Mesenchymal stem cell (in vitro differentiated cells and primary cell): ENCODE measurements around the gene POMT2. TPM values are rescaled to one million over a fixed set of nuclear protein-coding genes. Genes with fewer than 3 reads are reported as not detected.

Experiments used
- DNase-seq: peaks from one replicate; pipeline ENCODE4 v3.0.0-alpha.2; 2013
- H2AFZ ChIP-seq: one replicate; pipeline ENCODE4 v1.6.1; 2013; ENCODE audit warnings: low read depth, mild to moderate bottlenecking, control low read depth, inconsistent platforms, low read length, moderate library complexity
- H2AK5ac ChIP-seq: 2 replicates; pipeline ENCODE4 v1.6.1; 2013; ENCODE audit warnings: low read length, moderate library complexity, mild to moderate bottlenecking, inconsistent platforms; ENCODE audit not compliant: severe bottlenecking
- H2BK120ac ChIP-seq: one replicate; pipeline ENCODE4 v1.6.1; 2013; ENCODE audit warnings: low read depth, mild to moderate bottlenecking, inconsistent platforms, low read length, moderate library complexity
- H2BK12ac ChIP-seq, 2 experiments: one replicate each; pipeline ENCODE4 v1.6.1; 2013; ENCODE audit warnings: inconsistent platforms in 2 of 2, low read length in 2 of 2, mild to moderate bottlenecking in 2 of 2, moderate library complexity in 2 of 2, control low read depth in 1 of 2
- H2BK15ac ChIP-seq: one replicate; pipeline ENCODE4 v1.6.1; 2013; ENCODE audit warnings: mild to moderate bottlenecking, low read depth, inconsistent platforms; ENCODE audit not compliant: poor library complexity, severe bottlenecking
- H2BK5ac ChIP-seq: 2 replicates; pipeline ENCODE4 v1.6.1; 2013; ENCODE audit warnings: low read depth, mild to moderate bottlenecking, low read length, control low read depth, inconsistent platforms; ENCODE audit not compliant: poor library complexity, severe bottlenecking
- H3K14ac ChIP-seq, 2 experiments: one replicate each; pipeline ENCODE4 v1.6.1; 2013; ENCODE audit warnings: inconsistent platforms in 2 of 2, low read length in 2 of 2, control low read depth in 1 of 2, mild to moderate bottlenecking in 1 of 2, moderate library complexity in 1 of 2
- H3K18ac ChIP-seq, 2 experiments: one replicate each; pipeline ENCODE4 v1.6.1; 2013; ENCODE audit warnings: inconsistent platforms in 2 of 2, low read length in 2 of 2, control low read depth in 1 of 2, low read depth in 1 of 2, mild to moderate bottlenecking in 1 of 2
- H3K23ac ChIP-seq, 2 experiments: one replicate each; pipeline ENCODE4 v1.6.1; 2013; ENCODE audit warnings: inconsistent platforms in 2 of 2, low read length in 2 of 2, mild to moderate bottlenecking in 2 of 2, moderate library complexity in 2 of 2, control low read depth in 1 of 2
- H3K27ac ChIP-seq: 2 replicates; pipeline ENCODE4 v1.5.1; 2013; ENCODE audit warnings: mild to moderate bottlenecking, moderate library complexity, low read length, control low read depth, inconsistent platforms; ENCODE audit not compliant: poor library complexity, severe bottlenecking
- H3K27me3 ChIP-seq, 2 experiments: 2 replicates each; pipeline versions ENCODE4 v1.6.1 to v1.7.0; 2013; ENCODE audit warnings: low read length in 2 of 2, mild to moderate bottlenecking in 2 of 2, moderate library complexity in 2 of 2, control low read depth in 1 of 2, inconsistent platforms in 1 of 2; ENCODE audit not compliant: control insufficient read depth in 1 of 2, insufficient read depth in 1 of 2
- H3K36me3 ChIP-seq, 2 experiments: 2 replicates each; pipeline versions ENCODE4 v1.6.1 to v1.7.0; 2013; ENCODE audit warnings: low read length in 2 of 2, control low read depth in 1 of 2, inconsistent platforms in 1 of 2, low read depth in 1 of 2, mild to moderate bottlenecking in 1 of 2; ENCODE audit not compliant: insufficient read depth in 2 of 2, control insufficient read depth in 1 of 2
- H3K4ac ChIP-seq, 2 experiments: one replicate each; pipeline ENCODE4 v1.6.1; 2013; ENCODE audit warnings: inconsistent platforms in 2 of 2, low read length in 2 of 2, mild to moderate bottlenecking in 2 of 2, moderate library complexity in 2 of 2, control low read depth in 1 of 2, low read depth in 1 of 2
- H3K4me1 ChIP-seq: 2 replicates; pipeline ENCODE4 v1.6.1; 2013; ENCODE audit warnings: low read depth, low read length, control low read depth; ENCODE audit not compliant: control insufficient read depth, insufficient read depth
- H3K4me2 ChIP-seq: 2 replicates; pipeline ENCODE4 v1.6.1; 2013; ENCODE audit warnings: low read length, mild to moderate bottlenecking, inconsistent platforms; ENCODE audit not compliant: poor library complexity, severe bottlenecking
- H3K4me3 ChIP-seq, 2 experiments: 2 replicates each; pipeline versions ENCODE4 v1.5.1 to v1.7.0; 2013; ENCODE audit warnings: low read length in 2 of 2, mild to moderate bottlenecking in 2 of 2, control low read depth in 1 of 2, low read depth in 1 of 2; ENCODE audit not compliant: insufficient read depth in 1 of 2
- H3K79me1 ChIP-seq: replicated peaks from 2 replicates; pipeline ENCODE4 v1.6.1; 2013; ENCODE audit warnings: mild to moderate bottlenecking, control low read depth, low read length, inconsistent platforms; ENCODE audit not compliant: poor library complexity, severe bottlenecking
- H3K9ac ChIP-seq: 2 replicates; pipeline ENCODE4 v1.7.0; 2013; ENCODE audit warnings: mild to moderate bottlenecking, low read length, moderate library complexity
- H3K9me3 ChIP-seq: 2 replicates; pipeline ENCODE4 v1.7.0; 2013; ENCODE audit warnings: mild to moderate bottlenecking, low read length; ENCODE audit not compliant: control insufficient read depth
- H4K8ac ChIP-seq: one replicate; pipeline ENCODE4 v1.6.1; 2013; ENCODE audit warnings: inconsistent platforms, mild to moderate bottlenecking, low read length, moderate library complexity
- H4K91ac ChIP-seq: one replicate; pipeline ENCODE4 v1.6.1; 2013; ENCODE audit warnings: mild to moderate bottlenecking, low read length, inconsistent platforms
- WGBS: methylation state at CpG from one replicate; pipeline ENCODE4 v1.1.7; 2013; ENCODE audit warnings: mixed read lengths; 5-methylcytosine and 5-hydroxymethylcytosine counted together
- small RNA-seq: library from polyadenylated mRNA; stranded (forward); fragments of <200 nt; extraction: miRNeasy Mini kit (QIAGEN cat#:217004); gene quantifications from one replicate; pipeline ENCODE3, GENCODE V24; 2013; ENCODE audit warnings: low read depth

The POMT2 gene

DNA sequence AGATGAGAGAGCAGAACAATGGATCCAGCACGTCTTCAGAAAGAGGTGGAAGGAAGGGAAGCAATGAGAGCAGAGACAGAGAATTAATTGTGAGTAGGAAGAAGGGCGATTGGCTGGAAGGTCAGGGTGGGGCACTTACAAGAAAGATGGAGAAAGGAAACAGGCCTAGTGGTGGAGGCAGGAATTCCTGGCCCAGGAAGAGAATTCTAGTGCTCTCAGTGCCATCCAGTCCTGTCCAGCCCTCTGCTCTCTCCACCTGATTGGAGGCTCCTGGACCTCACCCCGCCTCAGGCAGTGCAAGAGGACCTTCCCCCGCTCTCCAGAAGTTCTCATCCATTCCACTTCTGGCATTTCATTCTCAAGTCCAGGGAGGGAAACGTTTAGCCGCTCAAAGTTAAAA is 92.6 kb downstream of the POMT2 start:
- H3K4me3 ChIP-seq: no peak overlapping the region
- no peak overlapping the region for H2AK5ac ChIP-seq
- H2BK12ac ChIP-seq: no peak overlapping the region
- no peak overlapping the region for H3K4ac ChIP-seq
- no peak overlapping the region for H3K18ac ChIP-seq
- no peak overlapping the region for H3K4me2 ChIP-seq
- WGBS: 40% methylated on average over 4 of the region's 6 CpGs
- H2BK120ac ChIP-seq: no peak overlapping the region
- DNase-seq: no peak
- no peak overlapping the region for H4K91ac ChIP-seq
- H2BK5ac ChIP-seq: no peak overlapping the region
- no peak overlapping the region for H2BK15ac ChIP-seq
- H3K9ac ChIP-seq: no peak overlapping the region
- H3K4me1 ChIP-seq: no peaks in the 10 kb centered on the region
- H3K23ac ChIP-seq: no peak overlapping the region
- no peaks in the 10 kb centered on the region for H3K79me1 ChIP-seq
- no peak overlapping the region for H3K14ac ChIP-seq
- no peaks in the 10 kb centered on the region for H3K36me3 ChIP-seq
- H2AFZ ChIP-seq: no peak overlapping the region
- H3K27ac ChIP-seq: no peak overlapping the region
- no peak overlapping the region for H4K8ac ChIP-seq
- H3K9me3 ChIP-seq: no peaks in the 10 kb centered on the region
- peaks cover 3 to 24% of the 10 kb centered on the region in 2 experiments for H3K27me3 ChIP-seq

DNA sequence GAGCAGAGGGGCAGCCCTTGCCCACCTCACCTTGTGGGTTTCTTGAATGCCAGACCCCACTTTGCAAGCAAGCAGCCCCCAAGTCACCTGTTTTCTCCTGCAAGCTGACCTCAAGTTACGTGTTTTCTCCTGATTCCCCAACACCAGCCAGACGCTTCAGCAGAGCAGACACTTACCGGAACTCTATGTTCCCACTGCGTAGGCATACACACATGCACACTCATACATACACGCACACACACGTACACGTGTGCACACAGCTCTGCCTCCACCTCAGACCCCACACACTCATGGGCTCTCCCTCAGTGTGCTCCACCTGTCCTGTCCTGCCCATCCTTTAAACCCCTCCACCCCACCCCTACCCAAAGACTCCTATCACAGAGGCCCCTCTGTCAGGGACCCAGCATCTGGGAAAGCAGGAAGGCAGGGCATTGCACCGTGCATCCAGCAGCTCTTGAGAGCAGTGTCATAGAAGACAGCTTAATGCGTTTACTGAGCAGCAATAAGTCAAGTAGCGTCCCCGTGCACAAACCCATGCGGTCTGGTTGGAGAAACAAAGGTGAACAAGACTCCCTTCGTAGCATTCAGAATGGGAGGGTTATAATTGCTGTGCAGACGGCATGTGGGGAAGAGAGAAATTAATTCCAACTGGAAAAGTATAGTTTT is 94.7 kb downstream of the POMT2 start:
- no peak overlapping the region for H4K91ac ChIP-seq
- H3K4me3 ChIP-seq: no peak overlapping the region
- no peak overlapping the region for H3K4ac ChIP-seq
- no peak overlapping the region for H2BK120ac ChIP-seq
- H3K14ac ChIP-seq: no peak overlapping the region
- no peaks in the 10 kb centered on the region for H3K9me3 ChIP-seq
- H4K8ac ChIP-seq: no peak overlapping the region
- no peak overlapping the region for H3K9ac ChIP-seq
- WGBS: 76% methylated on average over 14 of the region's 14 CpGs
- no peak overlapping the region for H2AFZ ChIP-seq
- H3K23ac ChIP-seq: no peak overlapping the region
- no peak for DNase-seq
- no peaks in the 10 kb centered on the region for H3K4me1 ChIP-seq
- no peak overlapping the region for H3K27ac ChIP-seq
- H3K27me3 ChIP-seq: peaks cover 18 to 33% of the 10 kb centered on the region in 2 experiments
- no peak overlapping the region for H3K18ac ChIP-seq
- H2BK5ac ChIP-seq: no peak overlapping the region
- H2BK15ac ChIP-seq: no peak overlapping the region
- H3K79me1 ChIP-seq: no peaks in the 10 kb centered on the region
- no peaks in the 10 kb centered on the region for H3K36me3 ChIP-seq
- no peak overlapping the region for H2AK5ac ChIP-seq
- no peak overlapping the region for H2BK12ac ChIP-seq
- no peak overlapping the region for H3K4me2 ChIP-seq

DNA sequence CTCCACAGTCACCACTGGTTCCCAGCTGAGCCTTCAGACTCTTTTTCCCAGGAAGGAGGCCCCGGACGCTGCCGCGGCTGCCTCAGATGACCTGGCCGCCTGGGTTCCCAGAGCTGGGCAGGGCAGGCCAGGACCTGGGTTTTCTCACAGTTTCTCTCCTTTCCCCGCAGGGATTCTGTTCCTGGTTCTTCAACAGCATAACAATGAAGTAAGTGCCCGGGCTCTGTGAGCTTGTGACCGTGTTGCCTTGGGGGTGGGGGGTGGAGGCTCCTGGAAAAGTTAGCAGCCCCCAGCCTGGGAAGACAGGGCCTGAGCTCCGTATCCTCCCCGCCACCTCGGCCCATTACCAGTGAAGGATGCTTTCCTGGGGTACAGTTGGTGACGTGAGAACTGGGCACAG is 95.4 kb downstream of the POMT2 start:
- Histone ChIP-seq H4K8ac (no peak overlapping the region), H3K4me1 (no peaks in the 10 kb centered on the region), H3K4me2 (no peak overlapping the region), H3K14ac (no peak overlapping the region), H3K9ac (no peak overlapping the region), H3K9me3 (no peaks in the 10 kb centered on the region), H3K27ac (no peak overlapping the region), H3K4me3 (no peak overlapping the region), H2BK120ac (no peak overlapping the region), H3K36me3 (no peaks in the 10 kb centered on the region), H3K4ac (no peak overlapping the region), H3K27me3 (peaks cover 18 to 36% of the 10 kb centered on the region in 2 experiments), H3K79me1 (no peaks in the 10 kb centered on the region), H2BK5ac (no peak overlapping the region), H3K23ac (no peak overlapping the region), H4K91ac (no peak overlapping the region), H2BK15ac (no peak overlapping the region), H2AFZ (no peak overlapping the region), H3K18ac (no peak overlapping the region), H2BK12ac (no peak overlapping the region), H2AK5ac (no peak overlapping the region)
- DNase-seq: no peak
- 74% methylated on average over 12 of the region's 12 CpGs for WGBS

Small RNA genes within 50 kb of the gene (small RNA-seq; reads per million reads assigned to genes)
- gene MIR1260A: not detected
